Activated CD8-positive, alpha-beta memory T cell treated with anti-CD3 and anti-CD28 coated beads, Interleukin-2, amount 50 U/mL, for 1 hour (primary cell): ENCODE measurements around the gene DYNC1I2.
"Not testable (repeated sequence)": the region's sequence is repeated elsewhere in the genome, so short reads cannot be mapped to it uniquely, and the experiment has no call there.

ENCODE experiments used
- DNase-seq: peaks from one replicate; pipeline ENCODE4 v3.0.0-alpha.2; 2020; ENCODE audit errors: extremely low read depth

Gene DYNC1I2

GRCh38 chr2:171774581-171774980, 87.3 kb downstream of the DYNC1I2 start:
- not testable (repeated sequence) for DNase-seq

GRCh38 chr2:171778515-171778914, 91.2 kb downstream of the DYNC1I2 start:
- DNase-seq = no peak

GRCh38 chr2:171785450-171785849, 98.2 kb downstream of the DYNC1I2 start:
- DNase-seq = no peak

GRCh38 chr2:171787333-171788072, 100.2 kb downstream of the DYNC1I2 start:
- DNase-seq = no peak

GRCh38 chr2:171788316-171788993, 101.2 kb downstream of the DYNC1I2 start:
- no peak for DNase-seq

GRCh38 chr2:171789956-171790355, 102.7 kb downstream of the DYNC1I2 start:
- no peak for DNase-seq

GRCh38 chr2:171791361-171791760, 104.1 kb downstream of the DYNC1I2 start:
- DNase-seq = no peak

- DNase-seq = no peak
Observed at GRCh38 chr2:171792157-171792556, 104.9 kb downstream of the DYNC1I2 start.

- DNase-seq = no peak
Observed at GRCh38 chr2:171792886-171793580, 105.8 kb downstream of the DYNC1I2 start.

- no peak for DNase-seq
Observed at GRCh38 chr2:171793691-171794678, 106.7 kb downstream of the DYNC1I2 start.

GRCh38 chr2:171794918-171795317, 107.6 kb downstream of the DYNC1I2 start:
- DNase-seq = no peak
